IPS-NIHi7 (cell line): Measurements from ENCODE around the gene STK31.
A peak's percentile ranks its signal among the peaks of the same experiment; 100 is the strongest.
"Not testable (repeated sequence)": the region's sequence is repeated elsewhere in the genome, so short reads cannot be mapped to it uniquely, and the experiment has no call there.

ENCODE experiments used
- DNase-seq: peaks from one replicate; pipeline ENCODE4 v3.0.0; 2012; ENCODE audit warnings: mixed read lengths; ENCODE audit errors: extremely low spot score

STK31 gene, protein sequence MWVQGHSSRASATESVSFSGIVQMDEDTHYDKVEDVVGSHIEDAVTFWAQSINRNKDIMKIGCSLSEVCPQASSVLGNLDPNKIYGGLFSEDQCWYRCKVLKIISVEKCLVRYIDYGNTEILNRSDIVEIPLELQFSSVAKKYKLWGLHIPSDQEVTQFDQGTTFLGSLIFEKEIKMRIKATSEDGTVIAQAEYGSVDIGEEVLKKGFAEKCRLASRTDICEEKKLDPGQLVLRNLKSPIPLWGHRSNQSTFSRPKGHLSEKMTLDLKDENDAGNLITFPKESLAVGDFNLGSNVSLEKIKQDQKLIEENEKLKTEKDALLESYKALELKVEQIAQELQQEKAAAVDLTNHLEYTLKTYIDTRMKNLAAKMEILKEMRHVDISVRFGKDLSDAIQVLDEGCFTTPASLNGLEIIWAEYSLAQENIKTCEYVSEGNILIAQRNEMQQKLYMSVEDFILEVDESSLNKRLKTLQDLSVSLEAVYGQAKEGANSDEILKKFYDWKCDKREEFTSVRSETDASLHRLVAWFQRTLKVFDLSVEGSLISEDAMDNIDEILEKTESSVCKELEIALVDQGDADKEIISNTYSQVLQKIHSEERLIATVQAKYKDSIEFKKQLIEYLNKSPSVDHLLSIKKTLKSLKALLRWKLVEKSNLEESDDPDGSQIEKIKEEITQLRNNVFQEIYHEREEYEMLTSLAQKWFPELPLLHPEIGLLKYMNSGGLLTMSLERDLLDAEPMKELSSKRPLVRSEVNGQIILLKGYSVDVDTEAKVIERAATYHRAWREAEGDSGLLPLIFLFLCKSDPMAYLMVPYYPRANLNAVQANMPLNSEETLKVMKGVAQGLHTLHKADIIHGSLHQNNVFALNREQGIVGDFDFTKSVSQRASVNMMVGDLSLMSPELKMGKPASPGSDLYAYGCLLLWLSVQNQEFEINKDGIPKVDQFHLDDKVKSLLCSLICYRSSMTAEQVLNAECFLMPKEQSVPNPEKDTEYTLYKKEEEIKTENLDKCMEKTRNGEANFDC

GRCh38 chr7:23710000-23710399 lies at the start of gene STK31:
Gene STK31, plus strand, starts transcription at chr7:23710219. Its CDS starts 67 bp downstream, at chr7:23710286.
- DNase-seq, result no peak

GRCh38 chr7:23661385-23661784 lies 48.6 kb upstream of the STK31 start:
- DNase-seq, result no peak

GRCh38 chr7:23662124-23662983 lies 47.7 kb upstream of the STK31 start:
- DNase-seq, result peak; percentile 48

DNA sequence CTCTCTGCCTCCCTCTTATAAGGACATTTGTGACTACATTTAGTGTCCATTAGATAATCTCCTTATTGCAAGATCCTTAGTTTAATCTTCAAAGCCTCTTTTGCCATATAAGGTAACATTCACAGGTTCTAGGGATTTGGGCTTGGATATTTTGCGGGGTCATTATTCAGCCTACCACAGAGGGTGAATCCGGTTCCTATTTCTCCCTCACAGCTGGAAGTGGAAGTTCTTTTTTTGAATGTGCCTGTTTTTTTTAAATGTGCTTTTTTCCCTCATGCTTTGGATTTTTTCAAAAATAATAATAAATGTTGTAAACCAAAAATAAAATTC lies 47.1 kb upstream of the STK31 start:
- no peak for DNase-seq

DNA sequence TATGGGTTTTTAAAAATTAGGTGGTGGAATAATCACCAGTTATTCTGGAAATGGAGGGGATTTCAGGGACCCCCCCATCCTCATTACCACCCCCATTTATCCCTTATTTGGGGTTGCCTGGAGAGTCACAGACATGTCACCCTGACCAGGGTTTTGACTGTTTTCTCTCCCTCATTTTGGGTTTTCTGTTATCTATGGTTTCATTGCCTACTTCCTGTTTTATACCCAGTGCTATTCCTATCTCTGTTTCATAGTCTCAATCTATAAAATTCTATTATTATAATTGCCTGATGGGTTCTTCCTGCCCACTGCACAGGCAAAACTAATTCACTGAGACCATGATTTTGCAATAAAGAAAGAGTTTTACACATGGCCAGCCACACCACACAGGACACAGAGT lies 45.9 kb upstream of the STK31 start:
- DNase-seq, result no peak

DNA sequence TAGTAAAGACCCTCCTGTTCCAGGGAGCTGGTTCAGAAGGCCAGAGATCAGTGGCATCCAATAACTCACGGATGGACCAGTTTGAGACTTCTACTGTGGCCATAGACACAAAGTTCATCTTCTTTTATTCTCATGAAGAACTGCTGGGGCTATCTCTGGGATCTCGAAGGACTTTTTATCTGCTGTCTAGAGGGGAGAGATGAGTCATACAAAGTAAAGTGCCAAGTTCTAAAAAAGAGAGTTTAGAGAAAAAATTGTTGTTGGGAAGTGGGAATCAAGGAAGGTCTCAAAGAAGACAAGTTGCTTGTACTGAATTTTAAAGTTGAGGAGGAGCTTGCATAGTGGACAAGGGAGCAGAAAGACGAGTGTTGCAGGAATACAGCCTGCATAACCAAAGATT lies 38.0 kb upstream of the STK31 start:
- no peak for DNase-seq

DNA sequence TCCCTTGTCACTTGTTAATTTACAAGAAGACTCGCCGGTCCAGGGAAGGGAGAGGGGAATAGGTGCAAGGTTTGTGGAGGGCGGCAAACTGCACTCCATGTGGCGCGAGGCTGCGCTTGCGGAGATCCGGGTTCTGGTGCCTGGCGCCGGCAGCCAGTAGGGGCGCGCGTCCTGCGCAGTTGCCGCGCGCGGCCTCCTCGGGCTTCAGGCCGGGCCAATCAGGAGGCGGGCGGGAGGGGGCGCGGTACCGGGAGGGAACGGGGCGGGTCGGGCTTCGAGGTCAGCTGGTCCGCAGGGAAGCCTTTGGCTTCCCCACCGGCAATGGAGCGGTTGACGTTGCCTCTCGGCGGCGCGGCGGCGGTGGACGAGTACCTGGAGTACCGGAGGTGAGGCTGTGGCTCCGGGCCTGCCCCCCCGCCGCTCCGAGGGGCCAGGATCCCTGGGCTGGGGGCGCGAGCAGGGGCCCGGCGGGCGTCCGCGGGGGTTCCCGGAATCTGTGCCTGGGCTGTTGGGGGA lies 30.1 kb upstream of the STK31 start, which contains the start of gene FAM221A:
Gene FAM221A, plus strand, starts transcription at position 302 of the 516 bp plus-strand sequence. Its CDS starts 20 bp downstream, at position 322.
- DNase-seq, result peak; percentile 92

DNA sequence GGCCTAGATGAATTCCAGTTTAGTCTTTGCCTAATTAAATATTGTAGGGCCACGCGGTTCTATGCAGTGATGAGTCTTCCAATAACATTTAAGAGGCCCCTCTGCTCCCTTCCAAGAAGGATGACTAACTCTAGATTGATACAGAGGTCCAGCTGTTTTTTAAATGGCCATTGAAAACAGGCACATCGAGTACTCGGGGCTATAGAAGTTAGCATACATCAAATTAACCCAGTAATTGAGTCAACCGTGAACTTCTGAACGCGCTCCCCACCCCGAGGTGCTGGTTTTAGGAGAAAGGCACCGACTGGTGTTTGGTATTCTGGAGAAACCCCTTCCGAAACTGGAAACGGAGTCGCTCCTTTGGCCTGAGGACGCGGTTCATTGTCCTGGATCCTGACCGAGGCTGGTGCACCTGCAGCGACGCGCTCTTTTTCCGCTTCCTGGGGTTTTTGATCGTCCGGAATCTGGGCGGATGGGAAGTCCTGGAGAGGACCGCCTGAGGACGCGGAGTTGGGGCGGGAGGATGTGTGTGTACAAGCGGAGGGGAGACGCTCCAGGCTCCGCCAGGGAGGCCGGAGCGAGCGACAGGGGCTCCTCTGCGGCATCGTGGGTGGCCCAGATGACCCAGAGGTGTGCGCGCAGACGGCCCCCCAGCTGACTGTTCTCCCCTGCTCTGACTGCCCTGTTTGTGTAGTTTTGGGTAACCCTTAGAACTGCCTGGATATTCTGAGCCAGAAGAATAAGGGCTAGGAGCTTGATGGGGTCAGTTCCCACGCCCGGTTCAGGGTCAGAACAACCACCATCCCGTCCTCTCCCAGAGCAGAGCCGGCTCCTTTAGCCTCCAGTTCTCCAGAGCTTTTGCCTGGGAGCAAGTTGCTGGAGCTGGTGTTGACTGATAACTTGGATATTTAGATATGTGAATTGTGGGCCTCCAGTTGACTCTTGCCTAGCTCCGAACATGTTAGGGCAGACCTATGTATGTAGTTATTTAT lies 29.3 kb upstream of the STK31 start:
- DNase-seq, result peak; percentile 74

DNA sequence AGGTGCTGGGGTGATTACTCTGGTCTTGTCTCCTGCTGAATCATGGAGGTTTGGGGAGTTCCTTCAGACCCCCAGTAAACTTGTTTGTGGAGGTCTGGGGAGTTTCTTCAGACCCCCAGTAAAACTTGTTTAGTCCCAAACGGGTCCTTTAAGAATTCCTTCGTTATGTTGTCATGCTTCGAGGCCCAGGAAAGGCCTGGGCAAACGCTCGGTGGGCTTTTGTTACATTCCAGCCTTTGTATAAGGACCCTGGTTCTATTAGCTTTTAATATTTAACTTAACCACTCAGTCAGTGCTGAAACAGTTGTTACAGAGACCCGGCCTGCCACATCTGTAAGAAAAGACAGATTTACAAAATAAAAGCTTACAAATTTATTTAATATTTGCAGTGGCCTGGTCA lies 26.0 kb upstream of the STK31 start:
- DNase-seq, result not testable (repeated sequence)

GRCh38 chr7:23685731-23686130 lies 24.3 kb upstream of the STK31 start:
- DNase-seq, result no peak

DNA sequence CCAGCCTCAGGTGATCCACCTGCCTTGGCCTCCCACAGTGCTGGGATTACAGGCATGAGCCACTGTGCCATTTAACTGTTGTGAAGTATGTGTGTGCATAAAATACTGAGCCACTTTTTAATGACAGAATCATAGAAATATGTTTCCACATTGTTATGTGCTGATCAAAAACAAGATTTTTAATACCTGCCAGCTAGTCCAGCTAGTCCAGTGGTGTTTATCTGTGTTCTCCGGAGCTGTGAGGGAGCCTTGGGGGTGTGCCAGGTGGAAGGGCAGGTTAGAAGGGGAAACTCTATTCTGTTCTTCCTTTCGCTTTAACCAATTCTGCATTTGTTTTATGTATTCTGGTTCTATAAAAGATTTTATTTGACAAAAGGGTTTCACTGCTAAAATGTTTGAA lies 23.0 kb upstream of the STK31 start:
- no peak for DNase-seq

GRCh38 chr7:23689165-23689564 lies 20.9 kb upstream of the STK31 start:
- DNase-seq, result no peak

- DNase-seq, result no peak
Observed at GRCh38 chr7:23691320-23691719, 18.7 kb upstream of the STK31 start.

- no peak for DNase-seq
Observed at GRCh38 chr7:23693224-23693623, 16.8 kb upstream of the STK31 start.

DNA sequence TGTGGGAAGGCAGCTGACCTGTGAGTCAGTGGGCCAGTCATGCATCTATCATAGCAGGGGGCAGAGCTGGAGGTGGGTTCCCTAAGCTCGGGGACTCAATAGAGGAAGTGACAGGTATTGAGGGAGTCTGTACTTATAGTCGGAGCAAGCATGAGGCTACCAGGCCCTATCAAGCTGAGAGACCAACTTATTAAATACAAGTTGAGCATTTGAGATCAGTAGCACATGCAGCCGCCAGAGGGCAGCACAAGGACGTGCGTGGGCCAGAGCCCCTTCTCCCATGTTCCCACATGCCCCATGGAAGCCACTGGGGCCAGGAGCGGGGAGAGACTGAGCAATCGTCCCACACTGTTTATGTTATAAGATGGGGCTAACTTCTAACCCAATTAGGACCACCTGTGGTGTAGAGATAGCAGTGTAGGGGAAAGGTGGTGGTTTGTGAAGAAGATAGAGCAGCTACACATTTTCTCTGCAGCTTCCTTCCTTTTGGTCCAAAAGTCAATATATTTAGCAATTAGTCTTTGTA lies 13.0 kb upstream of the STK31 start:
- peak; percentile 83 for DNase-seq

DNA sequence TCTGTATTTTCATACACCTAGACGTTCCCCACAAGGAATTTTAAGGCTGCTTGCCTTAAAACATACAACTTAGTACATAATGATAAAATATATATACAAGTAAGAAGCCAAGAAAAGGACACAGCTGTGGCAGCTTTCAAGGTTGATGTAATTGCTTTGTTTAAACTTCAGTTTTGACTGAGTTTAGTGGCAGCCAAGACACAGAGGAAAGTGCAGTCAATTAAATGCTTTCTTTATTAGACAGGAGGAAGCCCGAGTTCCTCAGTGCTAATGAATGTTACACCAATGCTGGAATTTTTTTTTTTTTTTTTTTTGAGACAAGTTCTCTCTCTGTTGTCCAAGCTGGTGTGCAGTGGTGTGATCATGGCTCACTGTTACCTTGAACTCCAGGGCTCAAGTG lies 11.2 kb upstream of the STK31 start:
- DNase-seq, result no peak

DNA sequence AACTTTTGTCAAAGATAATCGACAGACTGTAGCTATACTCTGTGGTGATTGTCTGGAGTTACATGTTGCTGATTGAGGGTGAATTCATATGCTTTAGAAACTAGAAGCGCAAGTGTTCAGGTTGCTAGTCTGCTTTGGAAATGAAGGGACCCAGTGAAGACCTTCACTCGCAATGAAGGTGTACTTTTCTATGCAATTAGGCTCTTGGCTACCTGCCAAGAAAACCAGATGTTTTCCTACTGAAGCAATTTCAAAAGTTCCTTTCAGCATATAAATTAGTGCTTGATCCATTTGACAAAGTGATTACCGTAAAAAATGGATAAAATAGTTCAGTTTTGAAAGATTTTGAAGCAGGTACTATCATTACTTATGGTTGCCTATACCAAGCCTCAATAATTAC lies 10.0 kb upstream of the STK31 start:
- DNase-seq, result no peak

- DNase-seq, result no peak
Observed at GRCh38 chr7:23709081-23709750, 803 bp upstream of the STK31 start.
